Upper lobe of left lung (tissue), 4 donors: ENCODE results near the gene AFAP1L2.

Experiments used
- CTCF ChIP-seq, 6 experiments: fragments of 450-650 bp in 4 of 6; fragments of 200-600 bp in 2 of 6; sonication (generic) in 2 of 6; IDR thresholded peaks; one replicate each; pipeline ENCODE4 v1.5.1; 2016 to 2019; ENCODE audit warnings: antibody characterized with exemption in 6 of 6
- EP300 ChIP-seq, 4 donors: sonication (generic); formaldehyde crosslinking; IDR thresholded peaks; one replicate each; pipeline ENCODE4 v1.5.1; 2017; ENCODE audit warnings: antibody characterized with exemption in 4 of 4, control low read depth in 2 of 4
- POLR2A ChIP-seq, 4 donors: fragments of 450-650 bp; IDR thresholded peaks; one replicate each; pipeline ENCODE4 v1.5.1; 2016 to 2017; ENCODE audit warnings: antibody characterized with exemption in 4 of 4, mild to moderate bottlenecking in 2 of 4

DNA sequence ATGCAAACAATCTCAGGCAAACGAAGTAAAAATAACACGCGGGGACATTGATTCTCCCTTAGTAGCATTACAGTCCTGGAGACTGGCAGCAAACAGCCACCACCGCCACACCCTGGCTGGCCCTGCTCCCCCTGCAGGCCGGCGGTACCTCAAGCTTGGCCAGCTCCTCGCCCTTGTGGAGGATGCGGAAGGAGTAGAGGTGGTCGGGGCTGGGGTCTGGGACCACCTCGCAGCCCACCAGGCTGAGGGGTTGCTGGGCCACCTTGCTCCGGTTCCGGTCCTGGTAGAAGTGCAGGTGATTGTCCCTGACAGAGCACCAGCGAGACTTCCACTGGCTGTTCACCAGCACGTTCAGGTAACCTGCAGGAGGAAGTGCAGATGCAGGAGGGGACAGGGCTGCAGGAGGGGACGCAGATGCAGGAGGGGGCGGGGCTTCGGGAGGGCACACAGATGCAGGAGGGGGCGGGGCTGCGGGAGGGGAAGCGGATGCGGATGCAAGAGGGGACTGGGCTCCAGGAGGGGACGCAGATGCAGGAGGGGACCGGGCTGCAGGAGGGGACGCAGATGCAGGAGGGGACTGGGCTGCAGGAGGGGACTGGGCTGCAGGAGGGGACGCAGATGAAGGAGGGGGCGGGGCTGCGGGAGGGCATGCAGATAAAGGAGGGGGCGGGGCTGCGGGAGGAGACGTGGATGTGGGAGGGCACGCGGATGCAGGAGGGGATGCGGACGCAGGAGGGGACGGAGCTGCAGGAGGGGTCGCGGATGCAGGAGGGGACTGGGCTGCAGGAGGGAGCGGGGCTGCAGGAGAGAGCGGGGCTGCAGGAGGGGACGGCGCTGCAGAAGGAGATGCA is 99.5 kb downstream of the AFAP1L2 start:
- no peak for TF ChIP-seq POLR2A (IDR thresholded peaks at IDR 0.05)
- TF ChIP-seq CTCF (IDR thresholded peaks at IDR 0.05), result peak in 5 of 6 experiments; percentile 31 to 58 (median 40)
- no peak for TF ChIP-seq EP300 (IDR thresholded peaks at IDR 0.05)
